Neural crest cell (in vitro differentiated cells): Measurements from ENCODE around the gene RASA2. TPM values are rescaled to one million over a fixed set of nuclear protein-coding genes. Genes with fewer than 3 reads are reported as not detected.

Experiments used
- DNase-seq: peaks from one replicate; pipeline ENCODE4 v3.0.0; 2021; ENCODE audit warnings: low read depth, mixed read lengths, low spot score
- H3K27ac Mint-ChIP-seq: one replicate; pipeline ENCODE4 v1.8.0; 2021; ENCODE audit warnings: mild to moderate bottlenecking, mixed read lengths; ENCODE audit not compliant: unreplicated experiment
- H3K27me3 Mint-ChIP-seq: 2 replicates; pipeline ENCODE4 v1.8.0; 2021; ENCODE audit warnings: low read depth, mild to moderate bottlenecking, mixed read lengths
- H3K36me3 Mint-ChIP-seq: 2 replicates; pipeline ENCODE4 v1.8.0; 2021; ENCODE audit warnings: low read depth, mild to moderate bottlenecking, mixed read lengths
- H3K4me1 Mint-ChIP-seq: 2 replicates; pipeline ENCODE4 v1.8.0; 2021; ENCODE audit warnings: mixed read lengths
- H3K4me3 Mint-ChIP-seq: one replicate; pipeline ENCODE4 v1.8.0; 2021; ENCODE audit warnings: mild to moderate bottlenecking, mixed read lengths
- H3K9me3 Mint-ChIP-seq: 2 replicates; pipeline ENCODE4 v1.8.0; 2021; ENCODE audit warnings: mixed read lengths
- total RNA-seq: library from RNA; stranded (reverse); gene quantifications from 2 replicates; pipeline ENCODE4 v1.2.1, GENCODE V29; 2021
- TF ChIP-seq, protein P1 (sequence below): fragments of 200-600 bp; sonication (generic); conservative IDR thresholded peaks from 2 replicates; pipeline ENCODE4 v1.5.0; 2021; ENCODE audit warnings: antibody characterized with exemption, mild to moderate bottlenecking

Gene RASA2
- total RNA-seq, 1 donor from 2014 or later = 19.2 TPM

DNA sequence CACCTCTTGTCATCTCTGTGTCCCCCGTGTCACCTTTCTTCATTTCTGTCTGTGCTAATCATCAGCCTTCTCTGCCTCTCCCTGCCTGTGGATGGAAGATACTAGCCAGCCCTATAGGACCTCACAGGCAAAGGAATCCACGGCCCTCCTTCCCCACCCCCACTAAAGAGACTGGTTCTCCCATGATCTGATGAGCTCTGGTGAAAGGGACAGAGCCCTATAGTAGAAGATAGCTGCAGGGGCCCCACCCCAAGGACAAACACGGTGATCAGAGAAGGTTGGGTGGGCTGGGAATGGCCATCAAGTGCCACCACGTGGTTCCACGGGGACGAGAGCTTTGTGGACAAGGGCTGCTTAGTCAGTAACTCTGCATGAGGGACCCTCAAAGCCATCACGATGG, 27.8 kb upstream of the RASA2 start:
- peaks cover 6% of the 10 kb centered on the region for H3K9me3 Mint-ChIP-seq

DNA sequence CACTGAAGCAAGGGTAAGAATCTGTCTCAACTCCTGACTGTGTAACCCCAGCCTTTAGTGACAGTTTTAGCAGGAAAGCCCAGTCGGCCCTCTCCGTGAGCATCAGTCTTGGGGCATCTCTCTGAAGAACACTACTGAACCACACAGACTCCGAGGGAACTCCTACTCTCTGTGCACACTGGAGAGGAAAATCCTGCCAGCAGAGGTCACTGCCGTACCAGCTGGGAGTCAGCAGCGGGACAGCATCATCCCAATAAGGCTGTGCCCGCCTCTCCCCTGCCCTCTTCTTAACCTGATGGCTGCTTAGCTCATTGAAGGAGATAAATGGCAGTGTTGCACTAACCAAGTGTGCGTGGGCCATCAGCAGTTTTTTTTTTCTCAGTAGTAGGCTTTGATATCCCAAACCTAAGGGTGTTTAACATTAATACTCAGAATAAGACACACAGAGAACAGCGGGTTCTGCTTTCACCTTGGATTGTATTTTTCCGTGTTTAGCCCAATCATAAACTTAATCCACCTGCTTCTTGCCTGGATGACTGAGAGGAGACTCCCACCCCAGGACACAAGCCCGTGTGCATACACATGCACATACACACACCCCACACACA, 26.6 kb upstream of the RASA2 start:
- H3K4me3 Mint-ChIP-seq = no peak overlapping the region

More for the DNA sequence above, 27.8 kb upstream of the RASA2 start:
- peaks cover 42% of the 10 kb centered on the region for H3K4me1 Mint-ChIP-seq
- no peak for DNase-seq
- H3K27ac Mint-ChIP-seq = no peak overlapping the region
- H3K36me3 Mint-ChIP-seq = no peaks in the 10 kb centered on the region
- no peak overlapping the region for H3K4me3 Mint-ChIP-seq
- TF ChIP-seq, protein P1, sequence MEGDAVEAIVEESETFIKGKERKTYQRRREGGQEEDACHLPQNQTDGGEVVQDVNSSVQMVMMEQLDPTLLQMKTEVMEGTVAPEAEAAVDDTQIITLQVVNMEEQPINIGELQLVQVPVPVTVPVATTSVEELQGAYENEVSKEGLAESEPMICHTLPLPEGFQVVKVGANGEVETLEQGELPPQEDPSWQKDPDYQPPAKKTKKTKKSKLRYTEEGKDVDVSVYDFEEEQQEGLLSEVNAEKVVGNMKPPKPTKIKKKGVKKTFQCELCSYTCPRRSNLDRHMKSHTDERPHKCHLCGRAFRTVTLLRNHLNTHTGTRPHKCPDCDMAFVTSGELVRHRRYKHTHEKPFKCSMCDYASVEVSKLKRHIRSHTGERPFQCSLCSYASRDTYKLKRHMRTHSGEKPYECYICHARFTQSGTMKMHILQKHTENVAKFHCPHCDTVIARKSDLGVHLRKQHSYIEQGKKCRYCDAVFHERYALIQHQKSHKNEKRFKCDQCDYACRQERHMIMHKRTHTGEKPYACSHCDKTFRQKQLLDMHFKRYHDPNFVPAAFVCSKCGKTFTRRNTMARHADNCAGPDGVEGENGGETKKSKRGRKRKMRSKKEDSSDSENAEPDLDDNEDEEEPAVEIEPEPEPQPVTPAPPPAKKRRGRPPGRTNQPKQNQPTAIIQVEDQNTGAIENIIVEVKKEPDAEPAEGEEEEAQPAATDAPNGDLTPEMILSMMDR = no peak
- no peaks in the 10 kb centered on the region for H3K27me3 Mint-ChIP-seq

DNA sequence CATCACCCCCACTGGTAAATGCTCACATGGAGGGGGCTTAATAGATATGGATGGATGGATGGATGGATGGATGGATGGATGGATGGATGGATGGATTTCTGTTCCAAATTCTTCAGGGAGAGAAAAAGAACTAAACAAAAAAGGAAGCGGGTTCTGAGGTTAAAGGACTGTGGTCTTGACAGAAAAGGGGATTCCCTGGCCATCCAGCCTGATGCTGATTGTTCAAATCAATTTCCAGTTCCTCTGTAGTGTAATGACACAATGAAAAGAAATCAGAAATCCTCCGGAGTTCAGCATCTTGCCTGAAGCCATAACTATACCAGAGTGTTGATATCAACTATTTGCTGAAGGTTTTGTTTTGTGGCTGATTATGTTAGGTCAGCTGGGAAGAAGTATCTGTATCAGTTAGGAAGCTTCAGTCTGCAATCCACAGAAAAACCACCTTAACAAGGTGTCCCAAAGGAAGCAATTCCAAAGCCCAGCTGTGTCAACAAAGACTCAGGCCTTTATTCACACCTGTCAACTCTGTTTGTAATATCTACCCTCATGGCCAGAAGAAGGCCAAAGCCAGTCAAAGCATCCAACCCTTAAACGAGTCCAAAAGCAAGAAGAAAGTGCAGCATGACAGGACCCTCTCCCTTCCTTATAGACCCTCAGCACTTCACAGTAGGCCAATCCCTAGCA, 24.5 kb upstream of the RASA2 start:
- DNase-seq = no peak
- peak overlapping the region; percentile 50 for H3K27ac Mint-ChIP-seq
- no peak overlapping the region for H3K4me3 Mint-ChIP-seq
- peaks cover 17% of the 10 kb centered on the region for H3K9me3 Mint-ChIP-seq
- H3K36me3 Mint-ChIP-seq = peaks cover 2% of the 10 kb centered on the region
- TF ChIP-seq, protein P1 = no peak
- no peaks in the 10 kb centered on the region for H3K27me3 Mint-ChIP-seq
- peaks cover 45% of the 10 kb centered on the region for H3K4me1 Mint-ChIP-seq

More for the DNA sequence above, 26.6 kb upstream of the RASA2 start:
- Mint-ChIP-seq H3K27me3 (no peaks in the 10 kb centered on the region), H3K27ac (peak overlapping the region; percentile 35), H3K36me3 (peaks cover 2% of the 10 kb centered on the region), H3K4me1 (peaks cover 42% of the 10 kb centered on the region), H3K9me3 (peaks cover 14% of the 10 kb centered on the region)
- peak; percentile 94 for DNase-seq
- TF ChIP-seq, protein P1 = peak; percentile 93

GRCh38 chr3:141465221-141465620, 21.6 kb upstream of the RASA2 start:
- Mint-ChIP-seq H3K4me3 (peak overlapping the region; percentile 47), H3K36me3 (peaks cover 4% of the 10 kb centered on the region), H3K4me1 (peaks cover 41% of the 10 kb centered on the region), H3K27me3 (no peaks in the 10 kb centered on the region), H3K9me3 (peaks cover 32% of the 10 kb centered on the region), H3K27ac (peak overlapping the region; percentile 88)
- no peak for DNase-seq
- TF ChIP-seq, protein P1 = no peak

- Mint-ChIP-seq H3K36me3 (peaks cover 4% of the 10 kb centered on the region), H3K9me3 (peaks cover 32% of the 10 kb centered on the region), H3K4me1 (peaks cover 31% of the 10 kb centered on the region), H3K4me3 (no peak overlapping the region), H3K27ac (no peak overlapping the region), H3K27me3 (no peaks in the 10 kb centered on the region)
- no peak for DNase-seq
- TF ChIP-seq, protein P1 = no peak
Observed at GRCh38 chr3:141466633-141467169, 20.1 kb upstream of the RASA2 start.
